GM12874 (cell line): ENCODE results near the gene AP4E1.

Experiments
- TF ChIP-seq, protein P1 (sequence below): IDR thresholded peaks from 2 replicates; pipeline ENCODE4 v1.5.1; 2011; ENCODE audit warnings: low read depth, mild to moderate bottlenecking, control low read depth, low read length, moderate library complexity; ENCODE audit not compliant: insufficient read depth

AP4E1 gene

DNA sequence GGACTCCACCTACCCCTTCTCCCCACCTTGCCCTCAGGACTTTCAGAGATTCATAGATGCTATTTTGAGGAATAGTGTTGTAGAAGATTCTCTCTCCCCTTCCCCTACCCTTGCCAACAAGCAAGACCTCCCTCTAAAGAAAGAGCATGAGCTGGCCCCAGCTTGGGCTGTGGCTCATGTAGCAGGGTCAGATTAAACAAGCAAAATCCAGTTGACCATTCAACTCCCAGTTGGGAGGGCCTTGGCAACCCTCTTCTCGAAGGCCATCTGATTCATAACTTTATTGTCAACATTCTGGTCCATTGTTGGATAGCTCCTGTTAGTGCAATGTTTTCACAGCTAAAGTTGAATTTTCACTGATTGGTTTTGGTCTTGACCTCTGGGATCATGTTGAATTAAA lies 145.1 kb downstream of the AP4E1 start:
- TF ChIP-seq, protein P1, sequence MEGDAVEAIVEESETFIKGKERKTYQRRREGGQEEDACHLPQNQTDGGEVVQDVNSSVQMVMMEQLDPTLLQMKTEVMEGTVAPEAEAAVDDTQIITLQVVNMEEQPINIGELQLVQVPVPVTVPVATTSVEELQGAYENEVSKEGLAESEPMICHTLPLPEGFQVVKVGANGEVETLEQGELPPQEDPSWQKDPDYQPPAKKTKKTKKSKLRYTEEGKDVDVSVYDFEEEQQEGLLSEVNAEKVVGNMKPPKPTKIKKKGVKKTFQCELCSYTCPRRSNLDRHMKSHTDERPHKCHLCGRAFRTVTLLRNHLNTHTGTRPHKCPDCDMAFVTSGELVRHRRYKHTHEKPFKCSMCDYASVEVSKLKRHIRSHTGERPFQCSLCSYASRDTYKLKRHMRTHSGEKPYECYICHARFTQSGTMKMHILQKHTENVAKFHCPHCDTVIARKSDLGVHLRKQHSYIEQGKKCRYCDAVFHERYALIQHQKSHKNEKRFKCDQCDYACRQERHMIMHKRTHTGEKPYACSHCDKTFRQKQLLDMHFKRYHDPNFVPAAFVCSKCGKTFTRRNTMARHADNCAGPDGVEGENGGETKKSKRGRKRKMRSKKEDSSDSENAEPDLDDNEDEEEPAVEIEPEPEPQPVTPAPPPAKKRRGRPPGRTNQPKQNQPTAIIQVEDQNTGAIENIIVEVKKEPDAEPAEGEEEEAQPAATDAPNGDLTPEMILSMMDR: no peak

DNA sequence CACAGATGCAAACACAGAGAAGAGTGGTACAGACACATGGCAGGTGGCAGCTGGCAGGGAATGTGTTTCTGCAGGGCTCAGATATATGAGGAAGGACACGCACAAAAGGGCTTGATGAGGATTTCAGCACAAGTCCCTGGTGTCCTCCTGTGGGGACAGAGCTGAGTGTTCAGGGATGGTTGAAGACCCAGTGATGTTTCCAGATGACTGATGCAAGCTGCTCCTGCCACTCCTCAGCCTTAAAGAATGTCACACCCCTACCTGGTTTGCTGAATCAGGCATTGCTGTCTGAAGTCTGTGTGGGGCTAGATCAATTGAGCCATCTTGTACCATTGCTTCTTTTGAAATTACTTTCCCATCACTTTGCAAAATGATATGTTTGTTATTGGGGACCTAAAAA lies 146.1 kb downstream of the AP4E1 start:
- TF ChIP-seq, protein P1: no peak
